Hepatocyte (in vitro differentiated cells): ENCODE results near the gene GOLGA6L6.
"Not testable (repeated sequence)": the region's sequence is repeated elsewhere in the genome, so short reads cannot be mapped to it uniquely, and the experiment has no call there.

Experiments
- CTCF ChIP-seq: fragments of 200-600 bp; sonication (generic); IDR thresholded peaks from 2 replicates; pipeline ENCODE4 v1.5.1; 2016; ENCODE audit warnings: antibody characterized with exemption, mild to moderate bottlenecking; ENCODE audit not compliant: poor library complexity
- EZH2phosphoT487 ChIP-seq: fragments of 200-600 bp; sonication (generic); IDR thresholded peaks from one replicate; pipeline ENCODE4 v1.6.1; 2018; ENCODE audit warnings: antibody characterized with exemption, mild to moderate bottlenecking, low read depth, moderate library complexity; ENCODE audit not compliant: unreplicated experiment, severe bottlenecking

- TF ChIP-seq CTCF, EZH2phosphoT487: not testable (repeated sequence)
Measured at GRCh38 chr15:20489320-20489719, 52.3 kb downstream of the GOLGA6L6 start.
